NCI-H345 treated with DMSO at 0.1 percent for 48 hours (cell line): Measurements from ENCODE around the gene TLR2.

ENCODE experiments used
- DNase-seq: peaks from one replicate; lab custom pipeline; 2025; ENCODE audit not compliant: unreplicated experiment; lab: John Stamatoyannopoulos, UW

Gene TLR2, protein sequence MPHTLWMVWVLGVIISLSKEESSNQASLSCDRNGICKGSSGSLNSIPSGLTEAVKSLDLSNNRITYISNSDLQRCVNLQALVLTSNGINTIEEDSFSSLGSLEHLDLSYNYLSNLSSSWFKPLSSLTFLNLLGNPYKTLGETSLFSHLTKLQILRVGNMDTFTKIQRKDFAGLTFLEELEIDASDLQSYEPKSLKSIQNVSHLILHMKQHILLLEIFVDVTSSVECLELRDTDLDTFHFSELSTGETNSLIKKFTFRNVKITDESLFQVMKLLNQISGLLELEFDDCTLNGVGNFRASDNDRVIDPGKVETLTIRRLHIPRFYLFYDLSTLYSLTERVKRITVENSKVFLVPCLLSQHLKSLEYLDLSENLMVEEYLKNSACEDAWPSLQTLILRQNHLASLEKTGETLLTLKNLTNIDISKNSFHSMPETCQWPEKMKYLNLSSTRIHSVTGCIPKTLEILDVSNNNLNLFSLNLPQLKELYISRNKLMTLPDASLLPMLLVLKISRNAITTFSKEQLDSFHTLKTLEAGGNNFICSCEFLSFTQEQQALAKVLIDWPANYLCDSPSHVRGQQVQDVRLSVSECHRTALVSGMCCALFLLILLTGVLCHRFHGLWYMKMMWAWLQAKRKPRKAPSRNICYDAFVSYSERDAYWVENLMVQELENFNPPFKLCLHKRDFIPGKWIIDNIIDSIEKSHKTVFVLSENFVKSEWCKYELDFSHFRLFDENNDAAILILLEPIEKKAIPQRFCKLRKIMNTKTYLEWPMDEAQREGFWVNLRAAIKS

GRCh38 chr4:153684182-153684970 lies at the start of gene TLR2:
Gene TLR2, plus strand, starts transcription at chr4:153684280. Its CDS starts 18,628 bp downstream, at chr4:153702908.
- no peak for DNase-seq

DNA sequence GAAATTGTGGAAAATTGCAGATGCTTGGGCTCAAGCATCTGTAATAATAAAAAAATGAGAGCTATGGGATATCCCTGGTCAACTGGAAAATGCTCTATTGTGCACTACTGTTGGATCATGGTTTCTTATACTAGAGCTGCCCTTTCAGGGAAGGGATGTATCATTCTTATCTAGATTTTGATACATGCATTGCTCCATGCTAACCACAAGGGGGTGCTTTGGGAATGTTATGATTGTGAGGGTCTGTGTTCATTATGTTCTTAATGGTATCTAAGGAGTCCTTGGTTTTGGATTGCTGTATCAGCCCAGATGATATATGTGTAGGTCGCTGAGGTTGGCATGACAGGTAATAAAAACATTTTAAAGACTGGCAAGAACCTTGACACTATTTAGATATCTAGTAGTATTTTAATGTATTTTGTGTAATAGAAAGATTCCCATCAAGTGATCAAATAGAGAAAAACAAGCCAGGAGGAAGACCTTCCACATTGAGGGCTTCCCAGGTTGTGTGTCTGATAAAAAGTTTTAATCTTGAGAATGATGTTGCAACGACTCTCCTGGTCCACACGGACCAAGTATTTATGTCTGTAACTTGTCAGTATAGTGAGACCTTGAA lies 49.2 kb upstream of the TLR2 start:
- DNase-seq: no peak

- no peak for DNase-seq
These were observed 48.2 kb upstream of the TLR2 start for GRCh38 chr4:153635846-153636245.

GRCh38 chr4:153637201-153637600 lies 46.9 kb upstream of the TLR2 start:
- DNase-seq: no peak

- no peak for DNase-seq
These were observed 46.1 kb upstream of the TLR2 start for GRCh38 chr4:153638011-153638410.

DNA sequence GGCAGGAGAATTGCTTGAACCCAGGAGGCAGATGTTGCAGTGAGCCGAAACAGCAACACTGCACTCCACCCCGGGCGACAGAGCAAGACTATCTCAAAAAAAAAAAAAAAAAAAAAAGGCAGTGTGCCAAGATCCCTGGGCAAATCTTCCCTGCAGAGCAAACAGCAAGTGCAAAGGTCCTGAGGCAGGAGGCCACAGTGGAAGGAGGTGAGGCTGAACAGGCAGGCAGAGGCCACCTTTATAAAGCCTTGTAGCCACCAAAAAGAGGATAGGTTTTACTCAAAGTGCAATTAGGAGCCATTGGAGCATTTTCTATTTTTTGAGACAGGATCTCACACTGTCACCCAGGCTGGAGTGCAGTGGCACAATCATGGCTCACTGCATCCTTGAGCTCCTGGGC lies 45.1 kb upstream of the TLR2 start:
- no peak for DNase-seq

GRCh38 chr4:153639833-153640802 lies 44.0 kb upstream of the TLR2 start:
- DNase-seq: no peak

DNA sequence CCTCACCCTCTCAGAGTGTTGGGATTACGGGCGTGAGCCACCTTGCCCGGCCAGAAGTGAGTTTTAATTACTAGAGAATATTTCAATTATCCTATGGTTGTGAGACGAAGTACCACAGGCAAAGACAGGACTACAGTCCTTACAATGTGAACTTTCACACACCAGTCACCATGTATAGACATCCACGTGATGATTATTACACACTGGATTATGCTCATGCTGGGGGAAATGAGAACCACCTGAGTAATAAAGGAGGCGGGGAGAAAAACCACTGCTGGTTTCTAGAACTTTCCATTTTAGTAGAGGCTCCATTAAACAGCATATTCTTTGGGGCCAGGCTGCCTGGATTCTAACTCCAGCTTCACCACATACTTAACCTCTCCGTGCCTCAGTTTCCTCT lies 42.5 kb upstream of the TLR2 start:
- DNase-seq: no peak

DNA sequence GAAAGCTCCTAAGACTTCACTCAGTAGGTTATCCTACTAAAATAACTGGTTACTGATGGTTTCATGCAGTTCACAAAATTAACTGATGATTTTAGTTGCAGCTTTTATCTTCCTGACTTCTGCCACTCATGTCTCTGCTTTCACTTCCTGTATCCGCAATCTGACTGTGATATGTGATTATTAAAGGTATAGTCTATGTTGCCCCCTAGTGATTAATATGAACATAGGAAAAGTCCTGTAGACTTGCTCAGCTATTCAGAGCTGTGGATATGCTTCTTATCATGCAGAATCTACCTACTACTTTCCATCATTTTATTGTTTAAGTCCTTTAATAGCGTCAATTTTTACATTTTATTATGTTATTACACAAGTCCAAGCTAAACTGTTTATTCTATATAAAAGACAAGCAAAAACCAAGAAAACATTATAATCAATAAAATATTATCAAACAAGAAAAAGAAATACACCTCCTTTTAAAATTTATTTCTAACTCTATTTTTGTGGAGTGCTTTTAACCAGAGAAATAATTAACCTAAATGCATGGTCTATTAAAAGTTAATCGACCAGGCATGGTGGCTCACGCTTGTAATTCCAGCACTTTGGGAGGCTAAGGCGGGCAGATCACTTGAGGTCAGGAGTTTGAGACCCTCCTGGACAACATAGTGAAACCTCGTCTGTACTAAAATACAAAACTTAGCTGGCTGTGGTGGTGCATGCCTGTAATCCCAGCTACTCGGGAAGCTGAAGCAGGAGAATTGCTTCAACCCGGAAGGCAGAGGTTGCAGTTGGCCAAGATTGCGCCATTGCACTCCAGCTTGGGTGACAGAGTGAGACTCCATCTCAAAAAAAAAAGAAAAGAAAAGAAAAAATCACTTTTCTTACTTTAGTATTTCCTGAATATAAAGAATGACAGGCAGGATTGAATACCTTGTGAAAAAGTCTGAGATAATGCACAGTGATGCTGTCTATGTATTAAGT lies 40.4 kb upstream of the TLR2 start:
- DNase-seq: peak; percentile 29

GRCh38 chr4:153645183-153645582 lies 38.9 kb upstream of the TLR2 start:
- no peak for DNase-seq

GRCh38 chr4:153646261-153646660 lies 37.8 kb upstream of the TLR2 start:
- DNase-seq: no peak

GRCh38 chr4:153646978-153647377 lies 37.1 kb upstream of the TLR2 start:
- no peak for DNase-seq

GRCh38 chr4:153647975-153648374 lies 36.1 kb upstream of the TLR2 start:
- no peak for DNase-seq

- DNase-seq: no peak
These were observed 34.5 kb upstream of the TLR2 start for GRCh38 chr4:153649572-153649991.

- peak; percentile 70 for DNase-seq
These were observed 33.0 kb upstream of the TLR2 start for GRCh38 chr4:153651116-153651515.

DNA sequence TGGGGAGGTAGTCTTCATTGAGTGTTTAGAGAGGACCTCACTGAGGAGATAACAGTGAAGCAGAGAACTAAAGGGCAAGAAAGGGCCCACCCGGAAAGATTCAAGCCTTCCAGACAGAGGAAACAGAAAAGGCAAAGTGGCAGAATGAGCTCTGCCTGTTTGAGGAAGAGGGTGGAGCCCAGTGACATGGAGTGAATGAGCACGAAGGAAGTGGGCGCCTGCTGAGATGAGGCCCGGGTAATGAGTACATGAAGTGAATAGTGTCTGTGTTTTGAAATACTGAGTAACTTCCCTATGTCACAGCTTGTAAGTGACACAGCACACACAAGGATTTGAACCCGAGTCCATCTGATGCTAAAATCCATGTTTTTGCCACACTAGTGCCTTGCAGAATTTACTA lies 32.5 kb upstream of the TLR2 start:
- DNase-seq: no peak

DNA sequence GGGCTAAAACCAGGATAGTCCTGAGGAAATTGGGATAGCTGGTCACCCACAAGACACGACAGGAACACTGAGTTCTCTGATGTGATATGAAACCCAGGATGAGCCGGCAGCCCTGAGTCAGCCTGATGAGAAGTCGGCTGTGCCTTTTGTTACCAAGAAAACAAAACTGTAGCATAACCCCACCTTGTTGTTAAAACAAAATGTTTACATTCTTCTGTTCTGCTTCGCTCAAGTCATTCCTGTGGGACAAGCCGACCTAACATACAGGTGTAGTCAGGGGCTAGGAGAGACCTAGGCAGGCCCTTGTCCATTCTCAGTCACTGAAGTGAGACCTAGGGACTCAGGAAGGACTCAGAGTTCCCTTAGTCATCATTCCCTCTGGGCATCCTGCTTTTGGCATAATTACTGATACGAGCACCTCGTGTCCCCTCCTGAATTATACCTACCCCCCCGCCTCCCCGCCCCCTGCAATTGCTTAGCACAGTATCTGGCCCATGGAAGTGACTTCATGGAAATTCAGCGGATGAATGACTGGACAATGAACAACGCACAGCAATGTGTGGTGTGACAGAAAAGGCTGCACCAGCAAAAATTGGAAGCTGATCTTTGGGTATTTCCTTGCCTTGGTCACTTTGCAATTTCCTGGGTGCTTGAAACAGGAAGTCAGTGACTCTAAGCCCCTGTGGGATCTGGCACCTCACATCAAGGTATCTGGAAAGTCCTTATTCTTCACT lies 31.9 kb upstream of the TLR2 start:
- DNase-seq: no peak

GRCh38 chr4:153655002-153655541 lies 29.0 kb upstream of the TLR2 start:
- no peak for DNase-seq
